Thoracic aorta (tissue), 2 donors: Measurements from ENCODE around the gene BICD2. TPM values are rescaled to one million over a fixed set of nuclear protein-coding genes. Genes with fewer than 3 reads are reported as not detected.

Experiments used
- ATAC-seq: fragments of 150-250 bp; one replicate; pipeline ENCODE4 v1.8.0; 2017; ENCODE audit warnings: low read depth; ENCODE audit not compliant: insufficient number of reproducible peaks, low FRiP score
- DNase-seq: peaks from one replicate; pipeline ENCODE4 v3.0.0-alpha.2; 2020; ENCODE audit warnings: low spot score
- H3K27ac ChIP-seq, 2 donors: fragments of 200-600 bp; sonication (generic); 1 replicate in 1 of 2; 2 replicates in 1 of 2; pipeline ENCODE4 v1.5.1; 2016; ENCODE audit warnings: mild to moderate bottlenecking in 2 of 2, moderate library complexity in 2 of 2
- H3K27me3 ChIP-seq: fragments of 200-600 bp; sonication (generic); replicated peaks from 2 replicates; pipeline ENCODE4 v1.6.0; 2016; ENCODE audit warnings: mild to moderate bottlenecking; ENCODE audit not compliant: insufficient read depth
- H3K36me3 ChIP-seq: fragments of 200-600 bp; sonication (generic); one replicate; pipeline ENCODE4 v1.5.1; 2016
- H3K4me1 ChIP-seq, 2 donors: fragments of 200-600 bp; sonication (generic); 1 replicate in 1 of 2; 2 replicates in 1 of 2; pipeline versions ENCODE4 v1.5.1 to v1.6.0; 2016; ENCODE audit warnings: low read depth in 2 of 2, mild to moderate bottlenecking in 1 of 2; ENCODE audit not compliant: control insufficient read depth in 1 of 2
- H3K4me3 ChIP-seq: fragments of 200-600 bp; sonication (generic); 2 replicates; pipeline ENCODE4 v1.5.1; 2016; ENCODE audit warnings: mild to moderate bottlenecking
- H3K9me3 ChIP-seq: fragments of 200-600 bp; sonication (generic); 2 replicates; pipeline ENCODE4 v1.5.1; 2016
- CTCF ChIP-seq: fragments of 200-600 bp; sonication (generic); IDR thresholded peaks from one replicate; pipeline ENCODE4 v1.5.1; 2019; ENCODE audit warnings: antibody characterized with exemption
- total RNA-seq, 2 donors: library from RNA; depleted of rRNA; stranded (reverse); fragments of >200 nt; gene quantifications; one replicate each; pipeline versions ENCODE4 v1.1.0 to v1.2.3, GENCODE V29; 2016

BICD2 gene
- total RNA-seq, 2 donors from 2014 or later, result 52.1 to 57.7 TPM

- no peaks in the 10 kb centered on the region for H3K27me3 ChIP-seq
- peaks cover 77% of the 10 kb centered on the region for H3K36me3 ChIP-seq
- ATAC-seq (no peak), DNase-seq (no peak)
- H3K4me3 ChIP-seq, result no peak overlapping the region
- H3K9me3 ChIP-seq, result no peaks in the 10 kb centered on the region
- TF ChIP-seq CTCF, result no peak
- H3K27ac ChIP-seq, result no peak overlapping the region
- no peaks in the 10 kb centered on the region for H3K4me1 ChIP-seq
Measured at GRCh38 chr9:92715488-92716231, 49.0 kb downstream of the BICD2 start.

- Histone ChIP-seq H3K27ac (no peak overlapping the region), H3K4me1 (no peaks in the 10 kb centered on the region), H3K9me3 (no peaks in the 10 kb centered on the region), H3K4me3 (no peak overlapping the region), H3K36me3 (peaks cover 70% of the 10 kb centered on the region), H3K27me3 (no peaks in the 10 kb centered on the region)
- DNase-seq (no peak), ATAC-seq (no peak)
- no peak for TF ChIP-seq CTCF
Measured at GRCh38 chr9:92714787-92715487, 49.7 kb downstream of the BICD2 start.

- no peak for DNase-seq
- H3K36me3 ChIP-seq, result peaks cover 60% of the 10 kb centered on the region
- no peaks in the 10 kb centered on the region for H3K9me3 ChIP-seq
- H3K4me3 ChIP-seq, result no peak overlapping the region
- H3K27ac ChIP-seq, result no peak overlapping the region
- TF ChIP-seq CTCF, result no peak
- H3K4me1 ChIP-seq, result no peaks in the 10 kb centered on the region
- no peak for ATAC-seq
- no peaks in the 10 kb centered on the region for H3K27me3 ChIP-seq
Measured at GRCh38 chr9:92714016-92714415, 50.6 kb downstream of the BICD2 start.

- TF ChIP-seq CTCF, result no peak
- DNase-seq, result no peak
- Histone ChIP-seq H3K36me3 (peaks cover 57% of the 10 kb centered on the region), H3K9me3 (no peaks in the 10 kb centered on the region), H3K4me1 (no peaks in the 10 kb centered on the region), H3K27me3 (no peaks in the 10 kb centered on the region), H3K4me3 (no peak overlapping the region), H3K27ac (no peak overlapping the region)
- ATAC-seq, result no peak
Measured at GRCh38 chr9:92713528-92713927, 51.1 kb downstream of the BICD2 start.

GRCh38 chr9:92712767-92713166 is 51.9 kb downstream of the BICD2 start:
- Histone ChIP-seq H3K4me3 (no peak overlapping the region), H3K4me1 (no peaks in the 10 kb centered on the region), H3K9me3 (no peaks in the 10 kb centered on the region), H3K27me3 (no peaks in the 10 kb centered on the region), H3K27ac (no peak overlapping the region), H3K36me3 (peaks cover 49% of the 10 kb centered on the region)
- DNase-seq (no peak), ATAC-seq (no peak)
- TF ChIP-seq CTCF, result no peak
